GM20431 (cell line): Measurements from ENCODE around the gene EZH1.
"Not testable (repeated sequence)": the region's sequence is repeated elsewhere in the genome, so short reads cannot be mapped to it uniquely, and the experiment has no call there.

ENCODE experiments used
- in situ Hi-C: fragments of 300-500 bp; cut with MseI, MboI; formaldehyde crosslinking; loops from one replicate; pipeline ENCODE4 v1.15.0; 2020; ENCODE audit warnings: low sequenced_read_pairs; ENCODE audit not compliant: unreplicated experiment

EZH1 gene

GRCh38 chr17:42673885-42674754, 70.7 kb downstream of the EZH1 start:
- in situ Hi-C loops = no loop called here

GRCh38 chr17:42673266-42673884, 71.5 kb downstream of the EZH1 start:
- in situ Hi-C loops = no loop called here

GRCh38 chr17:42672038-42672437, 72.8 kb downstream of the EZH1 start:
- in situ Hi-C loops = no loop called here

- in situ Hi-C loops = no loop called here
These were observed 73.8 kb downstream of the EZH1 start for GRCh38 chr17:42670789-42671657.

GRCh38 chr17:42669977-42670788, 74.7 kb downstream of the EZH1 start:
- in situ Hi-C loops = no loop called here

GRCh38 chr17:42669705-42669976, 75.2 kb downstream of the EZH1 start:
- in situ Hi-C loops = no loop called here

GRCh38 chr17:42667088-42667951, 77.5 kb downstream of the EZH1 start:
- in situ Hi-C loops = no loop called here

- in situ Hi-C loops = not testable (repeated sequence)
These were observed 78.7 kb downstream of the EZH1 start for GRCh38 chr17:42666126-42666525.

- in situ Hi-C loops = no loop called here
These were observed 79.2 kb downstream of the EZH1 start for GRCh38 chr17:42665581-42666001.

- in situ Hi-C loops = no loop called here
These were observed 84.0 kb downstream of the EZH1 start for GRCh38 chr17:42660692-42661345.

- in situ Hi-C loops = not testable (repeated sequence)
These were observed 84.9 kb downstream of the EZH1 start for GRCh38 chr17:42659932-42660274.

GRCh38 chr17:42659079-42659931, 85.5 kb downstream of the EZH1 start, which contains the start of gene TUBG2:
Gene TUBG2 (plus strand): TSS chr17:42659284. CDS start chr17:42659504, 220 bp downstream.
- in situ Hi-C loops = no loop called here

- in situ Hi-C loops = no loop called here
These were observed 86.8 kb downstream of the EZH1 start for GRCh38 chr17:42657824-42658588.

GRCh38 chr17:42655528-42655927, 89.3 kb downstream of the EZH1 start:
- in situ Hi-C loops = no loop called here

GRCh38 chr17:42653179-42654124, 91.4 kb downstream of the EZH1 start:
- in situ Hi-C loops = no loop called here

GRCh38 chr17:42651392-42651791, 93.4 kb downstream of the EZH1 start:
- in situ Hi-C loops = no loop called here
